Coronary artery (tissue), 2 donors: ENCODE measurements around the gene KCNMA1.

Experiments used
- DNase-seq: peaks from one replicate; pipeline ENCODE4 v3.0.0-alpha.2; 2017; ENCODE audit warnings: low spot score
- H3K27ac ChIP-seq, 2 donors: fragments of 200-600 bp; sonication (generic); one replicate each; pipeline ENCODE4 v1.5.1; 2016 to 2019
- H3K4me3 ChIP-seq: fragments of 200-600 bp; sonication (generic); 2 replicates; pipeline ENCODE4 v1.5.1; 2016; ENCODE audit warnings: mild to moderate bottlenecking, moderate library complexity
- TF ChIP-seq, protein P1 (sequence below): fragments of 200-600 bp; sonication (generic); IDR thresholded peaks from one replicate; pipeline ENCODE4 v1.5.1; 2019; ENCODE audit warnings: antibody characterized with exemption

Gene KCNMA1

DNA sequence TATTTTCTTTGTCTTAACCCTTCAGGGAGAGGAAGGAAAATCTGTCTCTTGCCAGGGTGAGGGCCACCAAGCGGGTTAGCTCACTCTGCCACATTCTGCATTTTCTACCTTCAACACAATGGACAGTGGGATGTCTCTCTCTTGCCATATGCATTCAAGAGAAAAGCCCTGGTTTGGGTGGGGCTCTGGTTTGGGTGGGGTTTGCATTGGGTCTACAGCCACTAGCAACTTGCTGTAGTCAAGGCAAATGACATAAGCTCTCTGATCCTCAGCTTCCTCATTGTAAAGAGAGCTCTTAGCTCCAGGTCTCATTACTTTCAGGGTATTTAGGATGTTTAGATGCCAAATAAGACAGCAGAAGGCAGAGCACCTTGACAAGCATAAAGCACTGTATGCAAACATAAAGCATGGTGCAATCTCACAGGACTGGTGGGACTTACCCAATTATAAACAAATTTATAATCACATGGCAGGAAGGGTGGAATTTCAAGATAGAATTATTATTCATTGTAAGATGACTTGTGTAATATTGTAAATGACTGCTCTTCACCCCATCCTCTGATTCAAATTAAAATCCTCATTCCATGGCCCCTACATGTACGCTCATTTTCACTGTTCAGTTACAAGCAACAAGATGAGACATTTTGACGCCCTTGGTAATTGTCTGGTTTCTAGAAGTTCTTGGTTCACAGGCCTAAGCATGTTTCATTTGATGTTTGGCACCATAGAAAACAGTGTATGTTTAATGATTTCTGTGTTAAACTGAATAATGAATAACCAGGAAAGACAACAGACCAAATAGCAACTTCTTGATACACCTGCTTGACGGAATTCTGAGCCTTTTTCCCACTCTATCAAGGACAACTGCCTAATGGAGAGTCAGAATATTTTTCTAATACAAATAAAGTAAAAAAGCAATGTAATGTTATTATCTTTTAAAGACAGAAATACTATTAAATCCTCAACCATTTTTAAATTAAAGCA, 258.9 kb downstream of the KCNMA1 start:
- no peak overlapping the region for H3K27ac ChIP-seq
- TF ChIP-seq, protein P1, sequence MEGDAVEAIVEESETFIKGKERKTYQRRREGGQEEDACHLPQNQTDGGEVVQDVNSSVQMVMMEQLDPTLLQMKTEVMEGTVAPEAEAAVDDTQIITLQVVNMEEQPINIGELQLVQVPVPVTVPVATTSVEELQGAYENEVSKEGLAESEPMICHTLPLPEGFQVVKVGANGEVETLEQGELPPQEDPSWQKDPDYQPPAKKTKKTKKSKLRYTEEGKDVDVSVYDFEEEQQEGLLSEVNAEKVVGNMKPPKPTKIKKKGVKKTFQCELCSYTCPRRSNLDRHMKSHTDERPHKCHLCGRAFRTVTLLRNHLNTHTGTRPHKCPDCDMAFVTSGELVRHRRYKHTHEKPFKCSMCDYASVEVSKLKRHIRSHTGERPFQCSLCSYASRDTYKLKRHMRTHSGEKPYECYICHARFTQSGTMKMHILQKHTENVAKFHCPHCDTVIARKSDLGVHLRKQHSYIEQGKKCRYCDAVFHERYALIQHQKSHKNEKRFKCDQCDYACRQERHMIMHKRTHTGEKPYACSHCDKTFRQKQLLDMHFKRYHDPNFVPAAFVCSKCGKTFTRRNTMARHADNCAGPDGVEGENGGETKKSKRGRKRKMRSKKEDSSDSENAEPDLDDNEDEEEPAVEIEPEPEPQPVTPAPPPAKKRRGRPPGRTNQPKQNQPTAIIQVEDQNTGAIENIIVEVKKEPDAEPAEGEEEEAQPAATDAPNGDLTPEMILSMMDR, result no peak
- DNase-seq, result no peak
- H3K4me3 ChIP-seq, result no peak overlapping the region

DNA sequence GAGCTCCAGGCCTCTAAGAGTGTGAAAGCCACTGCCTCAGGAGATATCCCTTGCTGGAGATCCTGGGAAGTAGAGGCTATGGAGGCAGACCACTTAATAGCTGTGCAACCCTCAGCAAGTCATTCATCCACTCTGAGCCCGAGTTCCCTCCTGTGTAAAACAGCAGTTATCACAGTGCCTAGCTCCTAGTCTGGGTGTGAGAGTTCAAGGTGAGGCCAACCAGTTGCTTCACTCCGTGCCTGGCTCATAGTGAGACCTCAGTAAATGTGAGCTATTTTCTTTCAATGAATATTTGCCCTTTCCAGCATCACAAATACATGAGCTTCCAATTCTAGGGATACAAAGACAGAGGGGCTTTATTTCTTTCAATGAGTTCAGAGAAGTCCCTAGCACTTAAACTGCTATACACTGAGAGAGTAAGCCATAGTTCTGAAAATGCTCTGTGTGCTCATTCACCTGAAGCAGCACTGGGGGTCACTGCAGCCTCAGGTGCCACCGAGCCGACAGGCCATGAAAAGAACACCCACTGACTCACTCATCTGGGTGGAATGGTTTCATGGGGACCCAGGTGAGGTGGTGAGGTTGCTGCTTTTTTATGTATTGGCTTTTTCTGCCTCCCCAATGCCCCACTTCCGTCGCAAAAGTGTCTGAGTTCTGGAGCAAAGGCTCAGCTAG, 259.8 kb downstream of the KCNMA1 start:
- Histone ChIP-seq H3K27ac (no peak overlapping the region), H3K4me3 (no peak overlapping the region)
- no peak for DNase-seq
- TF ChIP-seq, protein P1, result no peak

DNA sequence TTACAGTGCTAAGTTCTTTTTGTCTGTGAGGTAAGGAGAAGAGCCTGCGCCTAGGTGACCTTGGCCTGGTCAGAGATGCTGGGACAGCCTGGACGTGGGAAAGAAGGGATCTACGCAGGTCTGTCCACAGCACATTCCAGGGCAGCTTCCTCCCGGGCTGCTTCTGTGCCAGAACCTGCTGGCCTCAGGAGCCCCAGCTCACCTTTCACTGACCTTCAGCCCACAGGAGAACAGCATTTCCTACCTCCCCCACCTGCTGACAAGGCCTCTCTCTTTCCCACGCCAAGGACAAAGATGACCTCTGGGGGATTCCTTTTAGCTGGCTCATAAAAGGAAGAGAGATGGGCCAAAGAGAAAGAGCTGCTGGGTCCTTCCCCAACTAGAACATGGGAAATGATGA, 260.6 kb downstream of the KCNMA1 start:
- DNase-seq, result no peak
- no peak overlapping the region for H3K27ac ChIP-seq
- no peak overlapping the region for H3K4me3 ChIP-seq
- TF ChIP-seq, protein P1, result no peak

DNA sequence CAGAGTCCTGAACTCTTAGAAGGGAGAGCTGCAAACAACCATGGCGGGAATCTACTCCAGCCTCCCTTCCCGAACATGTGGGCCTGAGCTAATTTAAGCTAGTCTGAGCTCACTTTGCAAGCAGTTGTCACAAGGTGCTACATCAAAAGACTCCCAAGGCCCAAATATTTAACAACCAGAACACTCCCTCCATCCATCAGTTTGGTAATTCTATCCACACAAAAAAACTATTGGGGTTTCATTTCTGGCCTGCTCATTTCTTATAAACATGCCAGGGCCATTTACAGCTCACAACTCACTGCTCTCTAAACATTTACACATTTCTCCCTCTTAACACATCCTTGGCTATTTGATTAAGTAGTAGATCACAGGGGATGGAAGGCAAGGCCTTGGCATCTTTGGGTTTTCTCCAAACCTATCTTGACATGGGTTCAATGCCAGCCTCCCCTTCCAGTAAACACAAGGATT, 263.4 kb downstream of the KCNMA1 start:
- H3K27ac ChIP-seq, result no peak overlapping the region
- no peak overlapping the region for H3K4me3 ChIP-seq
- DNase-seq, result no peak
- TF ChIP-seq, protein P1, result no peak

DNA sequence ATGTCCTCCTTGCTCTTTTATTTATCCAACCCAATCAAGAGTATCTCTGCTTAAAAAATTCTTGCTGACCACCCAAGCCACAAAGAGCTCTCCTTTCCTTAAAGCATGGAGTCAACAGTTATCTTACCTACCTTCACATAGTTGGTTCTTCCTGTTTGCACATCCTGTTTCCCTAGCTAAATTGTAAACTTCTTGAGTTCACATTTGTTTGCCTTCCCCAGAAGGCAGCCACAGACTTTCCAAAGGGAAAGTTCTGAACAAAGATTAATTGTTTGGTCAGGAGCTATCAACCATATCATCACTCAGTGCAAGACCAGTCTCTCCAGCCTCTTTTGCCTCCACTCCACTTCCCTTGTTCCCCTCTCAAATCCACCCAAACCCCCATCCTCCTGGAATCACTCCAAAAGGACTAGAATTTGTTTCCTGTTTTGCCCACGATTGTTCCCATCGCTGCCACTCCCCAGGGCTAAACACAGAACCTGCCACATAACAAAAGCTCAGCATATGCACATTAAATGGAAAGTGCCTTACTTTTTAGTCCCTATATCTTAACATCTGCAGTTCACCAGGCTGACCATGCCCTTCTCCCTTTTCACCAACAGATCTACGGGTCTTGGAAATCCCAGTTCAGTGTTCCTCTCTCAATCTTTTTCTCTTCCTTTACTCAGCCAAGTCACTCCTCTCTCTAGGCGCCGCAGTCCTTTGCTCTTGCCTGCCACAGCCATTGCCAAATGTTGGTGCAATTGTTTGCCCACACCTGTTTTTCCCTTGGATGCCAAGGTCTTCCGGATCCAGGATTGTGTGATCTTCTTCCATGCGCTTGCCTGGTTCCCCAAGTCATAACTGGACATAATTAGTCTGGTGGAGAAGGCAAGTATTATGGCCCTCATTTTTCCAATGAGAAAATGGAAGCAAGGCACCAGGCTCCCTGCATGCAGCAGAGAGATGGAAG, 265.5 kb downstream of the KCNMA1 start:
- TF ChIP-seq, protein P1, result no peak
- Histone ChIP-seq H3K27ac (no peak overlapping the region), H3K4me3 (no peak overlapping the region)
- DNase-seq, result no peak

DNA sequence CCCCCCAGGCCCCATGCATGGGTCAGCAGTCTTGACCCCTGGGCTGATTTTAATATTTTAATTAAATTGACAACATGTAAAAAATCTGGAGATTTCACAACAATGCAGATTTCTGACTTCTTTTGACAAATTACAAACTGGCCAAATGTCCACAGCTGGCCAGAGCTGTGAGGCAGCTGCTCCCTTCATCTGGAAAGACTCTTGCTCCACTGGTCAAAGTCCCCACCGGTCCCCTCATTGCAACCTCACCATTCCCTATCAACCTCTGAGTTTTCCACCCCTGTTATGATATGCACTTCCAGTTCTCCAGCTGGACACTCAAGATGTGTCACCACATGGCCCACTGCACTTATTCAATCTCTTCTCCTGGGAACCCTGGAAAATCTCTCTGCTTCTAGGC, 266.2 kb downstream of the KCNMA1 start:
- no peak for DNase-seq
- Histone ChIP-seq H3K27ac (no peak overlapping the region), H3K4me3 (no peak overlapping the region)
- TF ChIP-seq, protein P1, result no peak
